SK-N-SH (cell line): ENCODE measurements around the gene ATP6V0B. TPM values are rescaled to one million over a fixed set of nuclear protein-coding genes. Genes with fewer than 3 reads are reported as not detected.

Experiments
- CTCF ChIA-PET: fragments of 300-600, 350-600 bp; formaldehyde crosslinking; extraction: SDS; loops from one replicate; lab custom pipeline; 2021; lab: Yijun Ruan, JAX
- POLR2A ChIA-PET: fragments of 350-600 bp; sonication (Branson Sonifier 250); formaldehyde crosslinking; extraction: SDS; loops from one replicate; lab custom pipeline; 2020; ENCODE audit warnings: antibody characterized with exemption, inconsistent platforms; lab: Yijun Ruan, JAX
- DNase-seq: peaks from one replicate; pipeline ENCODE4 v3.0.0; 2012
- H2AFZ ChIP-seq: fragments of 200-600 bp; sonication (generic); 2 replicates; pipeline ENCODE4 v1.8.1; 2016; ENCODE audit warnings: antibody characterized with exemption, mild to moderate bottlenecking, low read depth
- H3F3A ChIP-seq: fragments of 200-600 bp; sonication (generic); replicated peaks from 2 replicates; pipeline ENCODE3; 2016; ENCODE audit warnings: antibody characterized with exemption, mild to moderate bottlenecking; ENCODE audit not compliant: insufficient read depth
- H3K27ac ChIP-seq, 2 experiments: fragments of 200-500 bp in 1 of 2; fragments of 200-600 bp in 1 of 2; sonication (Bioruptor generic) in 1 of 2; sonication (generic), shearing (Covaris generic) in 1 of 2; 2 replicates each; pipeline versions ENCODE4 v1.5.1 to v1.6.1; 2014 to 2016; ENCODE audit warnings: low read depth in 2 of 2, inconsistent platforms in 1 of 2, low read length in 1 of 2, mild to moderate bottlenecking in 1 of 2, mixed read lengths in 1 of 2
- H3K27me3 ChIP-seq: fragments of 200-600 bp; sonication (generic), shearing (Covaris generic); 2 replicates; pipeline ENCODE4 v1.6.1; 2016; ENCODE audit warnings: mixed run types; ENCODE audit not compliant: insufficient read depth
- H3K36me3 ChIP-seq, 2 experiments: fragments of 200-500 bp in 1 of 2; fragments of 200-600 bp in 1 of 2; sonication (Bioruptor generic) in 1 of 2; sonication (generic) in 1 of 2; replicated peaks in 1 of 2; 2 replicates each; pipeline versions ENCODE3 to v1.5.1; 2014 to 2016; ENCODE audit warnings: low read length in 1 of 2, mild to moderate bottlenecking in 1 of 2; ENCODE audit not compliant: insufficient read depth in 2 of 2, control insufficient read depth in 1 of 2
- H3K4me1 ChIP-seq, 2 experiments: fragments of 200-500 bp in 1 of 2; fragments of 200-600 bp in 1 of 2; sonication (Bioruptor generic) in 1 of 2; sonication (generic), shearing (Covaris generic) in 1 of 2; 2 replicates each; pipeline versions ENCODE4 v1.5.1 to v1.6.1; 2014 to 2016; ENCODE audit warnings: low read depth in 1 of 2, low read length in 1 of 2, mixed run types in 1 of 2; ENCODE audit not compliant: insufficient read depth in 2 of 2, control insufficient read depth in 1 of 2
- H3K4me2 ChIP-seq: fragments of 200-600 bp; sonication (generic), shearing (Covaris generic); 2 replicates; pipeline ENCODE4 v1.6.1; 2017; ENCODE audit warnings: mixed run types
- H3K4me3 ChIP-seq, 2 experiments: fragments of 200-500 bp in 1 of 2; fragments of 200-600 bp in 1 of 2; sonication (Bioruptor generic) in 1 of 2; sonication (generic), shearing (Covaris generic) in 1 of 2; 2 replicates each; pipeline versions ENCODE4 v1.5.1 to v1.8.1; 2014 to 2016; ENCODE audit warnings: low read depth in 2 of 2, inconsistent platforms in 1 of 2, low read length in 1 of 2, mild to moderate bottlenecking in 1 of 2, mixed read lengths in 1 of 2, moderate library complexity in 1 of 2
- H3K79me2 ChIP-seq: fragments of 200-600 bp; sonication (generic); 2 replicates; pipeline ENCODE4 v1.8.1; 2017; ENCODE audit warnings: mild to moderate bottlenecking; ENCODE audit not compliant: insufficient read depth
- H3K9ac ChIP-seq: fragments of 200-600 bp; sonication (generic); 2 replicates; pipeline ENCODE4 v1.6.1; 2017; ENCODE audit warnings: mixed run types
- H3K9me2 ChIP-seq: fragments of 200-600 bp; sonication (generic); 2 replicates; pipeline ENCODE4 v1.6.1; 2017; ENCODE audit warnings: mixed run types
- H3K9me3 ChIP-seq: fragments of 200-600 bp; sonication (generic); 2 replicates; pipeline ENCODE4 v1.6.1; 2017; ENCODE audit warnings: mixed run types, mild to moderate bottlenecking, moderate library complexity
- H4K20me1 ChIP-seq: fragments of 200-600 bp; sonication (generic); 2 replicates; pipeline ENCODE4 v1.6.1; 2017; ENCODE audit warnings: mild to moderate bottlenecking, mixed run types; ENCODE audit not compliant: insufficient read depth
- ELF1 ChIP-seq: IDR thresholded peaks from 2 replicates; pipeline ENCODE4 v1.4.0; 2012
- EP300 ChIP-seq, 2 experiments: IDR thresholded peaks; 2 replicates each; pipeline versions ENCODE4 v1.4.0 to v1.6.1; 2012; ENCODE audit warnings: borderline replicate concordance in 1 of 2, low read depth in 1 of 2, low read length in 1 of 2
- FOXJ3 ChIP-seq: sonication (generic); formaldehyde crosslinking; IDR thresholded peaks from 2 replicates; pipeline ENCODE4 v1.5.1; 2020; ENCODE audit warnings: mild to moderate bottlenecking, missing genetic modification reagents
- IRF3 ChIP-seq: fragments of 150-350 bp; IDR thresholded peaks from 2 replicates; pipeline ENCODE4 v1.6.1; 2016; ENCODE audit warnings: mild to moderate bottlenecking, low read depth, low read length
- RAD21 ChIP-seq: IDR thresholded peaks from 2 replicates; pipeline ENCODE4 v1.6.1; 2012; ENCODE audit warnings: mild to moderate bottlenecking, low read length
- REST ChIP-seq: IDR thresholded peaks from 2 replicates; pipeline ENCODE4 v1.6.1; 2012; ENCODE audit warnings: mild to moderate bottlenecking, low read depth, low read length, moderate library complexity
- SMC3 ChIP-seq: IDR thresholded peaks from 2 replicates; pipeline ENCODE4 v1.6.1; 2012; ENCODE audit warnings: low read depth, low read length, improper control_type of control experiment
- TAF1 ChIP-seq: IDR thresholded peaks from 2 replicates; pipeline ENCODE4 v1.6.1; 2012; ENCODE audit warnings: low read depth, mild to moderate bottlenecking, low read length, moderate library complexity, borderline replicate concordance
- YY1 ChIP-seq: IDR thresholded peaks from 2 replicates; pipeline ENCODE4 v1.4.0; 2012; ENCODE audit warnings: low read depth, mild to moderate bottlenecking
- ZBTB33 ChIP-seq: IDR thresholded peaks from 2 replicates; pipeline ENCODE4 v1.4.0; 2012; ENCODE audit warnings: low read depth, borderline replicate concordance
- WGBS: methylation state at CpG from one replicate; pipeline ENCODE4 v1.1.6; 2017; ENCODE audit warnings: low lambda C conversion rate; 5-methylcytosine and 5-hydroxymethylcytosine counted together
- polyA plus RNA-seq, 3 experiments: library from polyadenylated mRNA; depleted of rRNA; stranded (reverse); fragments of >200 nt; gene quantifications; 2 replicates each; pipeline ENCODE4 v1.2.3, GENCODE V29; 2012
- TF ChIP-seq, protein P1 (sequence below): IDR thresholded peaks from 2 replicates; pipeline ENCODE4; 2012
- TF ChIP-seq, protein P2 (sequence below): fragments of 200-600 bp; sonication (generic); IDR thresholded peaks from 2 replicates; pipeline ENCODE4 v1.6.1; 2017; ENCODE audit warnings: antibody characterized with exemption, mild to moderate bottlenecking, moderate library complexity
- TF ChIP-seq, protein P3 (sequence below): IDR thresholded peaks from 2 replicates; pipeline ENCODE4 v1.4.0; 2012; ENCODE audit warnings: low read depth, borderline replicate concordance
- TF ChIP-seq, protein P4 (sequence below): fragments of 150-350 bp; IDR thresholded peaks from 2 replicates; pipeline ENCODE4 v1.6.1; 2017; ENCODE audit warnings: antibody characterized with exemption, low read length, low read depth, borderline replicate concordance

ATP6V0B gene
- polyA plus RNA-seq, 1 of the 3 experiments (the other 2 are of a cell fraction): 180 TPM

- TF ChIP-seq, protein P1, sequence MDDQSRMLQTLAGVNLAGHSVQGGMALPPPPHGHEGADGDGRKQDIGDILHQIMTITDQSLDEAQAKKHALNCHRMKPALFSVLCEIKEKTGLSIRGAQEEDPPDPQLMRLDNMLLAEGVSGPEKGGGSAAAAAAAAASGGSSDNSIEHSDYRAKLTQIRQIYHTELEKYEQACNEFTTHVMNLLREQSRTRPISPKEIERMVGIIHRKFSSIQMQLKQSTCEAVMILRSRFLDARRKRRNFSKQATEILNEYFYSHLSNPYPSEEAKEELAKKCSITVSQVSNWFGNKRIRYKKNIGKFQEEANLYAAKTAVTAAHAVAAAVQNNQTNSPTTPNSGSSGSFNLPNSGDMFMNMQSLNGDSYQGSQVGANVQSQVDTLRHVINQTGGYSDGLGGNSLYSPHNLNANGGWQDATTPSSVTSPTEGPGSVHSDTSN: peak; percentile 55
- TF ChIP-seq REST (peak; percentile 97), ELF1 (peak; percentile 87), SMC3 (peak; percentile 47), RAD21 (peak; percentile 59), YY1 (0 out of 2 replicates have a peak, but pooled peaks have one; percentile 8)
- TF ChIP-seq, protein P2, sequence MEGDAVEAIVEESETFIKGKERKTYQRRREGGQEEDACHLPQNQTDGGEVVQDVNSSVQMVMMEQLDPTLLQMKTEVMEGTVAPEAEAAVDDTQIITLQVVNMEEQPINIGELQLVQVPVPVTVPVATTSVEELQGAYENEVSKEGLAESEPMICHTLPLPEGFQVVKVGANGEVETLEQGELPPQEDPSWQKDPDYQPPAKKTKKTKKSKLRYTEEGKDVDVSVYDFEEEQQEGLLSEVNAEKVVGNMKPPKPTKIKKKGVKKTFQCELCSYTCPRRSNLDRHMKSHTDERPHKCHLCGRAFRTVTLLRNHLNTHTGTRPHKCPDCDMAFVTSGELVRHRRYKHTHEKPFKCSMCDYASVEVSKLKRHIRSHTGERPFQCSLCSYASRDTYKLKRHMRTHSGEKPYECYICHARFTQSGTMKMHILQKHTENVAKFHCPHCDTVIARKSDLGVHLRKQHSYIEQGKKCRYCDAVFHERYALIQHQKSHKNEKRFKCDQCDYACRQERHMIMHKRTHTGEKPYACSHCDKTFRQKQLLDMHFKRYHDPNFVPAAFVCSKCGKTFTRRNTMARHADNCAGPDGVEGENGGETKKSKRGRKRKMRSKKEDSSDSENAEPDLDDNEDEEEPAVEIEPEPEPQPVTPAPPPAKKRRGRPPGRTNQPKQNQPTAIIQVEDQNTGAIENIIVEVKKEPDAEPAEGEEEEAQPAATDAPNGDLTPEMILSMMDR: peak; percentile 68
These were observed 28.3 kb upstream of the ATP6V0B start, which contains the start of gene IPO13 (continued) for GRCh38 chr1:43946236-43947060.

DNA sequence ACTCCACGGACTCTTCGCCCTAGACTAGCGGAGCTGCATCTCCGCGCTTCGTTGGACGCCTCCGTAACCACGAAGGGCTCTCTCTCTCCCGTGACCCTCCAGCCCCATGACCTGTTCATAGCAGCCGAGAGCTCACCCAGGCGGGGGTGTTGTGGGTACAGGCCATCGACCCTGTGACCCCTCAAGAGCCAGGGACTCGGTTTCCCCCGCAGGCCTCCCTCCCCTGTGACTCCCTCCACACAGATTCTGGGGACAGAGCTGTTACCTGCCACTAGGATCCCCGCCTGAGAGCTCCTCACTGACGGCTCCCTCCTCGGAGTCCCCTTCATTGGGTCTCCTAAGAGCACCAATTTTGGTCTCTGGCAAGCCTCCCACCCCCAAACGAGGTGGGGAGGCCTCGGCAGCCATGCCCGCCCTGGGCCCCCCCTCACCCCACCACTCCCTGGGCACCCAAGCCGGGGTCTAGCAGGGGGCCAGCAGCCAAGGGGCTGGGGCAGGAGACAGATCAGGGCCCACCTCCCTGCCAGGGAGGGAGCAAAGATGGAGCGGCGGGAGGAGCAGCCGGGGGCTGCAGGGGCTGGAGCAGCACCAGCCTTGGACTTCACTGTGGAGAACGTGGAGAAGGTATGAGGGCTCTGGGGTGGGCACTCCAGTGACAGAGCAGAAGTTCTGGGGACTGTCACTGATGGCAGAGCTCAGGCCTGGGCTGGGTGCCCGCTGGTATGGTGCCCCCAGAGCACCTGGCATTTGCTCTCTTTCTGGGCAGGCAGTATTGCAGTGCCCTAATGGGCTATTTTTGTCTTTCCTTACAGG is 27.5 kb upstream of the ATP6V0B start:
- peaks cover 13% of the 10 kb centered on the region; the same call in 1 of the 2 replicates for H3K79me2 ChIP-seq
- WGBS: 1% methylated on average over 9 of the region's 27 CpGs
- peaks cover 0 to 17% of the 10 kb centered on the region in 2 experiments for H3K36me3 ChIP-seq
- peak overlapping the region; percentile 98 for H3K4me2 ChIP-seq
- no peaks in the 10 kb centered on the region for H3K27me3 ChIP-seq
- H3F3A ChIP-seq: no peaks in the 10 kb centered on the region
- H3K9ac ChIP-seq: peak overlapping the region; percentile 90
- DNase-seq: no peak
- peak overlapping the region; percentile 78 for H2AFZ ChIP-seq
- H4K20me1 ChIP-seq: peaks cover 6% of the 10 kb centered on the region; the same call in 1 of the 2 replicates
- peak overlapping the region; percentile 79 to 93 for H3K4me3 ChIP-seq
- no peaks in the 10 kb centered on the region for H3K9me2 ChIP-seq
- H3K27ac ChIP-seq: peak overlapping the region; percentile 82 to 97; a peak in 3 of 4 replicates
- peaks cover 12 to 24% of the 10 kb centered on the region in 2 experiments for H3K4me1 ChIP-seq
- ChIA-PET CTCF (interaction anchor here (0.8 to 9.4 kb wide), 19 partner anchors 8 to 418 kb away, joined by 3 to 105 read pairs (median 4); partner anchors contain the start of genes ARTN and ATP6V0B), POLR2A (interaction anchor here (0.6 to 1.2 kb wide), 5 partner anchors 8 to 34 kb away, joined by 3 to 6 read pairs (median 4); no protein-coding TSS in a partner anchor)
- H3K9me3 ChIP-seq: no peaks in the 10 kb centered on the region
- TF ChIP-seq EP300 (IDR thresholded peaks at IDR 0.05; ENCODE audit: borderline replicate concordance in 1 of 2, low read depth in 1 of 2, low read length in 1 of 2): no peak
- TF ChIP-seq, protein P3, sequence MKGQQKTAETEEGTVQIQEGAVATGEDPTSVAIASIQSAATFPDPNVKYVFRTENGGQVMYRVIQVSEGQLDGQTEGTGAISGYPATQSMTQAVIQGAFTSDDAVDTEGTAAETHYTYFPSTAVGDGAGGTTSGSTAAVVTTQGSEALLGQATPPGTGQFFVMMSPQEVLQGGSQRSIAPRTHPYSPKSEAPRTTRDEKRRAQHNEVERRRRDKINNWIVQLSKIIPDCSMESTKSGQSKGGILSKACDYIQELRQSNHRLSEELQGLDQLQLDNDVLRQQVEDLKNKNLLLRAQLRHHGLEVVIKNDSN: no peak; the same call in 1 of the 2 replicates
- TF ChIP-seq FOXJ3: no peak
- TF ChIP-seq TAF1: no peak
- no peak for TF ChIP-seq ZBTB33
- no peak for TF ChIP-seq IRF3
- no peak for TF ChIP-seq SMC3
- TF ChIP-seq, protein P4, sequence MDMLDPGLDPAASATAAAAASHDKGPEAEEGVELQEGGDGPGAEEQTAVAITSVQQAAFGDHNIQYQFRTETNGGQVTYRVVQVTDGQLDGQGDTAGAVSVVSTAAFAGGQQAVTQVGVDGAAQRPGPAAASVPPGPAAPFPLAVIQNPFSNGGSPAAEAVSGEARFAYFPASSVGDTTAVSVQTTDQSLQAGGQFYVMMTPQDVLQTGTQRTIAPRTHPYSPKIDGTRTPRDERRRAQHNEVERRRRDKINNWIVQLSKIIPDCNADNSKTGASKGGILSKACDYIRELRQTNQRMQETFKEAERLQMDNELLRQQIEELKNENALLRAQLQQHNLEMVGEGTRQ: no peak
